Left renal cortex interstitium (tissue), 4 donors: ENCODE data around the gene RNF213. TPM values are rescaled to one million over a fixed set of nuclear protein-coding genes. Genes with fewer than 3 reads are reported as not detected.
"Not testable (repeated sequence)": the region's sequence is repeated elsewhere in the genome, so short reads cannot be mapped to it uniquely, and the experiment has no call there.

ENCODE experiments used
- DNase-seq, 4 donors: peaks; one replicate each; pipeline ENCODE4 v3.0.0-alpha.2; 2013; ENCODE audit warnings: low read depth in 4 of 4, low spot score in 2 of 4, missing footprints in 1 of 4
- polyA plus RNA-seq, 4 donors: library from polyadenylated mRNA; unstranded; fragments of 120-200 nt; gene quantifications; one replicate each; pipeline ENCODE4 v1.2.1, GENCODE V29; 2013; ENCODE audit not compliant: insufficient read length in 4 of 4

Gene RNF213
- polyA plus RNA-seq, 4 donors: 47.0 to 94.1 (median 69.6) TPM

DNA sequence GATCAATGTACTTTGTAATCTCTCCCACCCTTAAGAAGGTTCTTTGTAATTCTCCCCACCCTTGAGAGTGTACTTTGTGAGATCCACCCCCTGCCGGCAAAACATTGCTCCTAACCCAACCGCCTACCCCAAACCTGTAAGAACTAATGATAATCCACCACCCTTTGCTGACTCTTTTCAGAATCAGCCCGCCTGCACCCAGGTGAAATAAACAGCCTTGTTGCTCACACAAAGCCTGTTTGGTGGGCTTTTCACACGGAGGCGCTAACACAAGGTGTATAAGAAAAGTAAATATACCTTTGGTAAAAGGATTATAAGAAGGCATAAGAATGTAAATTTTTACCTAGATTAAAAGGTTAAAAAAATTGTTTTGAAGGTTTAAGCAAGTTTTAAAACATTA lies 147.3 kb downstream of the RNF213 start:
- DNase-seq: not testable (repeated sequence)

DNA sequence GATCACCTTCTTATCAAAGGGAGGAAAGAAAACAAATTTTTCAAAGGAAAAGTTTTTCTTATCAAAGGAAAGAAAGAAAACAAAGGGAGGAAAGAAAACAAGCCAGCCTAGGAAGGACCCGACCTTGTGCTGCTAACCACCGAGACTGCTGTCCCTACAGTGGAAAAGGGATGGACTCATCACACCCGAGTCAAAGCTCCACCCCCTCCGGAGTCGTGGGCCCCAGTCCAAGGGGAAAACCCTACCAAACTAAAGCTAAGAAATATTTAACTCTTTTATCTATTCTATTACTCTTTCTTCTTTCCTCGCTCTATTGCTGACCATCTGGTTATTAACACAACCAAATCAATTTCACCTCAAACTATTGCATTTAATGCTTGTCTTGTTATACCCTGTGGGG lies 148.2 kb downstream of the RNF213 start:
- DNase-seq: no peak

DNA sequence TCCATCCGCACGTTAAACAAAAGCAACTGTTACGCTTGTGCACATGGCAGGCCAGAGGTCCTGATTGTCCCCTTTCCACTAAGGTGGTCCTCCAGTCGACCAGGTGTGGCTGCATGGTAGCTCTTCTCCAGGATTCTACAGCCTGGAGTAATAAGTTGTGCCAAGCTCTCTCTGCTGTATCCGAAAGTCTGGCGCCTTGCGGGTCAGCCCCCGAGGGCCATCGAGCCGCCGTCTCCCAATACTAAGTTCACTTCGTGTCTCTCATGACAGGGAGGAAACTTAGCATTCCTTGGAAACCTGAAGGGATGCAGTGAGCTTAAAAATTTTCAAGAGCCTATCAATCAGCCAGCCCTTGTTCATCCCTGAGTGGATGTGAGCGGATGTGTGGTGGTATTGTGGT lies 149.0 kb downstream of the RNF213 start:
- no peak for DNase-seq

DNA sequence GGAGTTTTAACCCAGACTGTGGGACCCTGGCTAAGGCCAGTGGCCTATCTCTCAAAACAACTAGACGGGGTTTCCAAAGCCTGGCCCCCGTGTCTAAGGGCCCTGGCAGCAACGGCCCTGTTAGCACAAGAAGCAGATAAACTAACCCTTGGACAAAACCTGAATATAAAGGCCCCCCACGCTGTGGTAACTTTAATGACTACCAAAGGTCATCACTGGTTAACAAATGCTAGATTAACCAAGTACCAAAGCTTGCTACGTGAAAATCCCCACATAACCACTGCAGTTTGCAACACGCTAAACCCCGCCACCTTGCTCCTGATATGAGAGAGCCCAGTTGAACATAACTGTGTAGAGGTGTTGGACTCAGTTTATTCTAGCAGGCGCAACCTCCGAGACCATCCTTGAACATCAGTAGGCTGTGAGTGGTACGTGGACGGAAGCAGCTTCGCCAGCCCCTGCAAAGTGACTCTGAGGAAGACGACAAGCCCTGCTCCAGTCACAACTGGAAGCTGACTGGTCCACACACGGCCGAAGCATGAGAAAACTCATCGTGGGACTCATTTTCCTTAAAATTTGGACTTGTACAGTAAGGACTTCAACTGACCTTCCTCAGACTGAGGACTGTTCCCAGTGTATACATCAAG lies 149.9 kb downstream of the RNF213 start:
- DNase-seq: not testable (repeated sequence)

DNA sequence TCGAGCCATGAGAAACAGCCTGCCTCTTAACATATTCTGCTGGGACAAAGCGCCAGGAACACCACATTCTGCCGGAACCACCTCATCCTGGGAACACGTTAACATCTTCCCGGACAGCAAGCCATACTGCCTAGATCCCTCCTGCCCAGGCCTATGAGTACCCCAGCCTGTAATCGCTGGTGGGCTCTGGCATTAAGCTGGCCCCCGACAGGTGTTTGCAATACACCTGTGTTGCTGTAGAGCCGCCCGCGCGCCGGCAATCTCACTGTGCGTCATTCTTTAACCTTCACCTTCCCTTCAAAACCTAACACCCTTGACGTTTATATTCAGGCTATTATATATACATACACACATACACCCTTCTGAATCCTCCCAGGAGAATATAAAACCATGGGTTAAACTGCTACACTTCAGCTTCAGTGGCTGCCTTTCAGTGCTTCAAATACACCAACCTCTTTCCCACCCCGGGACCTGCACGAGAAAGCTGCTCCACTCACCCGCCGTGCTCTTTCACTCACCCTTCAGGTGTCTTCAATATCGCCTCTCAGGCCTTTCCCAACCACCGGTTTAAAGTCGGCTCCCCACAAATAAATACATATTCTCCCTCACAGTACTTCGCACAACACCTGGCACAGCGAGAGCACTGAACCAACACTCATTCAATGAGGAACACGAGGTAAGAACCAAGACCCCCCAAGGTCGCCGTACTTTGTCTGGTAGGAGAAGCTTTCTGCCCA lies 153.3 kb downstream of the RNF213 start:
- no peak for DNase-seq

DNA sequence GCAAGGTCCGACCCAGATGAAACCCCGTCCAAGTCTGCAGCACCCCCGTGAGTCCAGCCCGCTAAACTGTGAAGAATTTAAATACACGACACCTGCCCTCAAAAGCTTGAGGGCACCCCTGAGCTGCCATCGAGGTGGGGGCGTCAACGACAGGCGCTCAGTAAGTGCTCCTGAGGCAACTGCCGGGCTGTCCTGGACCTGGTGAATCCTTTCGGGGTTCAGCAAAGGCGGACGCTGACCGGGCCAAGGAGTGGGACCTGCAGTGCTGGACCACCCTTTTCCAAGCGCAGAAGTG lies 153.8 kb downstream of the RNF213 start:
- DNase-seq: no peak

DNA sequence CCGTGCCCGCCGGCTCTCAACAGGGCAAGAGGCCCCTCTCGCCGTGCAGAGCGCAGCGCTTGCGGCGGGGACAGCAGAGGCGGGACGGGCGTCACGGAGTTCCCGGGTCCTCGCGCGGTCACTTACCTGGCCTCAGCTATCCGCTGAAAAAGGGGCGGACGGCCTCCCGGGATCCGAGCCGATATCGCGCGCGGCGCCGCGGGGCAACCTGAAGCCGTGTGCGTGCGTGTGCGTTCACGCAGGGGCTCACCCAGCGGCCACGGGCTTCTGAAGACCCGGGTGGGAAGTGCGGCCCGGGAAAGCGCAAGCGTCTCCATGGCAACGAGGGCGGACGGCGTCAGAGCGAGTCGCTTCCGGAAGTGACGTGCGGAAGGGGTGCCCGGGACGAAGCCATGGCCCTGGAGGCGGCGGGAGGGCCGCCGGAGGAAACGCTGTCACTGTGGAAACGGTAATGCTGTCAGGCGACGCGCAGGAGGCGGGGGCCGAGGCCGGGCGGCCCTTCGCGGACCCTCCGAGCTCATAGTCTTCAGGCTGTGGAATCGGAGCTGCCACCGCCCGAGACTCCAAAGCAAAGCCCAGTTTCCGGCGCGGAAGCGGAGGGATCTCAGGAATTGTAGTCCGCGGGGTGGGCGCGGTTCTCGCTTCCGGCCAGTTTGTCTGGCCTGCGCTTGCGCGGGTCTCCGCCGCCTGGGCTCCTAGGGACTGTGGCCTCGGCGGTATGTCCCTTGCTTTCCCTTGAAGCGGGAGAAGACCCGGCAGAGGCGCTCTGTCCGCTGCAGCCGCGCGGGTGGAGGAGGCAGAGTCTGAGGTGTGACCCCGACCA lies 154.4 kb downstream of the RNF213 start, which contains the start of gene ENDOV:
Gene ENDOV, plus strand, starts transcription at position 365 of the 823 bp plus-strand sequence. Its CDS starts 28 bp downstream, at position 393.
- DNase-seq: peak; percentile 91 to 96 (median 94)

DNA sequence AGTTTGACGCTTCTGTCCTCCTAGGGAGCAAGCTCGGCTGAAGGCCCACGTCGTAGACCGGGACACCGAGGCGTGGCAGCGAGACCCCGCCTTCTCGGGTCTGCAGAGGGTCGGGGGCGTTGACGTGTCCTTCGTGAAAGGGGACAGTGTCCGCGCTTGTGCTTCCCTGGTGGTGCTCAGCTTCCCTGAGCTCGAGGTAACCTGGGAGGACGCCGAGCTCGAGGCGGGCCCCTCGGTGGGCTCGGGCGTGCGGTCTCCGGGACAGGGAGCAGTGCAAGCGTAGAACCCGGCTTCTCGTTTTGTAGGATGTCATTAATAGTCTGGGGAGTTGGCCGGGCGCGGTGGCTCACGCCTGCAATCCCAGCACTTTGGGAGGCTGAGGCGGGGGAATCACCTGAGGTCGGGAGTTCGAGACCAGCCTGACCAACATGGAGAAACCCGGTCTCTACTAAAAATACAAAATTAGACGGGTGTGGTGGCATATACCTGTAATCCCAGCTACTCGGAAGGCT lies 155.0 kb downstream of the RNF213 start:
- DNase-seq: no peak

DNA sequence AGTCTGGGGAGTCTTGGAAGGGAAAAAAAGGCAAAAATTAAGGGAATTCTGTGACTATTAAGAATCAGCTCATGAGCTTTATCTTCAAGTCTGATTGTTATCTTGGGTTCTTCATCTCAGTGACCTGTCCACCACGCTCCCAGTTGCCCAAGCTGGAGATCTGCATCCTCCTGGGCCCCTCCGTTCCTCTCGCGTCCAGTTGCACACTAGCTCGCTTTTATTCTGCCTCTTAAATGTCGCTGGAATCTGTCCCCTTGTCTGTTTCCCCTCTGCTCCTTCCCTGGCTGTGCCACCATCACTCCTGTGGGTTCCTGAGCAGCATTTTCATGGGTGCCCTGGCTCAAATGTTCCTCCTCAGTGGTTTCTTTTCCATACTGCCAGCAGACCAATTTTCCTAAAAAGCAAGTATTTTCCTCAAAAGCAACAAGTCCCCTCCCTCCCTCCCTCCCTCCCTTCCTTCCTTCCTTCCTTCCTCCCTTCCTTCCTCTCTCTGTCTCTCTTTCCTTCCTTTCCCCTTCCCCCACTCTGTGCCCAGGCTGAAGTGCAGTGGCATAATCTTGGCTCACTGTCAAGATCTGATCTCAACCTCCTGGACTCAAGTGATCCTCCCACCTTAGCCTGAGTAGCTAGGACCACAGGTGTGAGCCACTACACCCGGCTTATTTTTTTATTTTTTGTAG lies 155.7 kb downstream of the RNF213 start:
- DNase-seq: no peak

DNA sequence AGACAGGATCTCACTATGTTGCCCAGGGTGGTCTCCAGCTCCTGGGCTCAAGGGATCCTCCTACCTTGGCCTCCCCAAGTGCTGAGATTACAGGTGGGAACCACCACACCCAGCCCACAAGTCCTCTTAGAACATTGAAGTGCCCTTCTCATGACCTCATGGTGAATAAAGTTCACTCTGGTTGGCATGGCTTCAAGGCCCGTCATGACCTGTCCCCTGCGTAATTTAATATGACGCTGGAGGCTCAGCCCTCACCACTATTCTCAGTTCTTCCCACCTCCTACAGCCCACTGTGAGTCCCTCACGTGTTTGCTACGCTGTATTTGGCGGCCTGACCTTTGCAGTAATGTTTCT lies 156.3 kb downstream of the RNF213 start:
- DNase-seq: no peak

DNA sequence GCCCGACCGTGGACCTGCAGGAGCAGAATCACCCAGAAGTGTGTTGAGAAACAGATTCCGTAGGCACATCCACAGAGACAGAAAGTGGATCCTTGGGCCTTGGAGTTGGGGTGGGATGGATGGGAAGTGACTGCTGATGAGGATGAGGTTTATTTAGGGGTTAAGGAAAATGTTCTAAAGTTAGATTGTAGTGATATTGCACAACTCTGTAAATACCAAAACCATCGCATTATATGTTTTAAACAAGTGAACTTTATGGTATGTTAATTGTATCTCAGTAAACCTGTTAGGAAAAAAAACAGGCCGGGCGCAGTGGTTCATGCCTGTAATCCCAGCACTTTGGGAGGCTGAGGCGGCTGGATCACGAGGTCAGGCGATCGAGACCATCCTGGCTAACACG lies 157.9 kb downstream of the RNF213 start:
- no peak for DNase-seq

DNA sequence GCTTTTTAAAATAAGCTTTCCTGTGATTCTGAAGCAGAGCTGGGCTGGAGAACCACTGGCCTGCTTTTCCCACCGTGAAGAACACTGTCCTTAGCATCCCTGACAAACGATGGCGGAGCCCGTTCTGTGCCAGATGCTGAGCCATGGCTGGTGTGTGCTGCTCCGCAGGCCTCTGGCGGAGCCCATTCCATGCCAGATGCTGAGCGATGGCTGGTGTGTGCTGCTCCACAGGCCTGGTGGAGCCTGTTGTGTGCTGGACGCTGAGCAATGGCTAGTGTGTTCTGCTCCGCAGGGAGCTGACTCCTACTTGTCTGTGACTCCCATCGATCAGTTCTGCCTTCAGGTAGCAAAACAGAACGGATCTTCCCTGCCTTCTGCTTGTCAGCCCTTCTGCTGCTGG lies 158.6 kb downstream of the RNF213 start:
- no peak for DNase-seq

DNA sequence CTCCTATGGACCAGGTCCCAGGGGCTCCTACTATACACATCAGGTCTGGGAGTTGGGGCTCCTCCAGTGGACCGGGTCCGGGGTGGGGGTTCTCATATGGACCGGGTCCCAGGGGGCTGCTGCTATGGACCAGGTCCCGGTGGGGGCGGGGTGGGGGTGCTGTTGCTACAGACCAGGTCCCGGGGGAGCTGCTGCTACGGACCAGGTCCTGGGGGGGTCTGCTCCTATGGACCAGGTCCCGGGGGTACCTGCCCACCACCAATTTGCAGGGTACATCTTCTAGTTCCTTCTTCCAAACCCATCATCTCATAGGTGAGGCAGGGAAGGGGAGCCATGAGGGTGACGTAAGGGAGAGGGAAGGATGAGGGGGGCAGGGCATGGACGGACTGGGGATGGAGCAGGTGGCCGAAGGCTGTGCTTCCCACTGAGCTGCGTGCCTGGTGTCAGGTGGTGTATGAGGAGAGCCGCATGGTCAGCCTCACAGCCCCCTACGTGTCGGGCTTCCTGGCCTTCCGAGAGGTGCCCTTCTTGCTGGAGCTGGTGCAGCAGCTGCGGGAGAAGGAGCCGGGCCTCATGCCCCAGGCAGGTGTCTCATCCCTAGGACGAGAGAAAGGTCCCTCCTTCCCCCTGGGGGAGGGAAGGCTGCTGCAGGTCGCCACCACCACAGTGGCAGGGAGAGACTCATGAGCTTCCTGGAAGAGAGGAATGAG lies 160.9 kb downstream of the RNF213 start:
- DNase-seq: no peak

DNA sequence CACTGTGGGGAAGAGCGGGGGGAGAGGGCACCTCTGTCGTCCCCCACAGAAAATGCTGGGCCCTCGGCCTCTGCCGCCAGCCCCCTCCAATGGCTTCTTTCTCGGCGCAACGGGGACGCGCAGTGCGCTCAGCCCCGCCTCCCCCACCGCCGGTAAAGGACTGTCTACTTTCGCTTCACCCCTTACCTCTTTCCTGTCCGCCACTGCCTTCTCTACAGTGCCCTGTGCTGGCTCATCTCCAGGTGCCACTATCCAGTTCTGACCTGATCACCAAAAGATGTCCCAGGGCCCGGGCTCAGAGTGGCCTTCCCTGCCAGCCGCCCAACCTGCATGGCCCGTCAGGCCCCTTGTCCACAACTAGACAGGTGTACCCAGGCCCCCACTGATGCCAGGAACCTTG lies 161.6 kb downstream of the RNF213 start:
- no peak for DNase-seq

DNA sequence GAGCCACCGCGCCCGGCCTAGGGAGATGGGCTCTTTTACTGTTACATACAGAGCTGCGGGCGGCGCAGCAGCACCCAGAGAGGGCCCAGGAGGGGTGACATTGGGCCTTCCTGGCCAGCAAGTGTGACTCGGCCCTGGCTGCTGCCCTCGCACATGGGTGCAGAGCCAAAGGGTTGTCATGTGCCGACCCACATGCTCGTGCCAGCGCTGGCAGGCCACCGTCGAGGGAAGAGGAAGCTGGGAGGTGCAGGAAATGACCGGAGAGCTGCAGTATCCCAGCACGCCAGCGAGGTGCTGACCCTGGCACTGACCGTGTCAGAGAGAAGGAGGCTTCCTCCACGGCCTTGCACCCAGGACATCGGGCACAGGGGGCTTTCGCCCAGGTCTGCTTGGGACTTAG lies 162.3 kb downstream of the RNF213 start:
- no peak for DNase-seq

DNA sequence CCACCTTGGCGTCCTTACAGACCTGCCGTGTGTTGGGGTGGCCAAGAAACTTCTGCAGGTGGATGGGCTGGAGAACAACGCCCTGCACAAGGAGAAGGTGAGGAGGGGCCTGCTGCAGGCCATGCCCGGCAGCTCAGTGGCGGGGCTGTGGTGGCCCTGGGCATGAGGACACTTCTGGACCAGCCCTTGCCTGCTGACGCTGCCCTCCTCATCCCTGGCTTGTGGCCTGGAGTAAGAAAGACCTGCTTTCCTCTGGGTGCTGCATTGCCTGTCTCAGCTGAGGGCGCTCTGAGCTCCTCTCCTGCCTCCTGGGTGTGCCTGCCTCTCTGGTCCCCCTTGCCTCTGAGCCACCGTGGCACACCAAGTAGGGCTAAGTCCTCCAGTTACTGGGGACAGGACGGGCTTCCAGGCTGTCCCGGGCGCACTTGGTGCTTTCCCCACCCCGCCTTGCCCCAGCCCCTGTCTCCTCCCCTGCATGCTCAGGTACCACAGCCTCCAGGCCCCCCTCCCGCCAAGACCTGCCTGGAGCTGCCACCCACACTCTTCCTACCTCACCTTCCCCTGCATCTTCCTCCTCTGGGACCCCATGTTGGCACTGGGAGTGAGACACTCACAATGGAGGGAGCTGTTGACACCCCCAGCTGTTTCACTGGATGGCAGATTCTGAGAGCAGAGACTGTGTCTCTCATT lies 163.0 kb downstream of the RNF213 start:
- DNase-seq: no peak

DNA sequence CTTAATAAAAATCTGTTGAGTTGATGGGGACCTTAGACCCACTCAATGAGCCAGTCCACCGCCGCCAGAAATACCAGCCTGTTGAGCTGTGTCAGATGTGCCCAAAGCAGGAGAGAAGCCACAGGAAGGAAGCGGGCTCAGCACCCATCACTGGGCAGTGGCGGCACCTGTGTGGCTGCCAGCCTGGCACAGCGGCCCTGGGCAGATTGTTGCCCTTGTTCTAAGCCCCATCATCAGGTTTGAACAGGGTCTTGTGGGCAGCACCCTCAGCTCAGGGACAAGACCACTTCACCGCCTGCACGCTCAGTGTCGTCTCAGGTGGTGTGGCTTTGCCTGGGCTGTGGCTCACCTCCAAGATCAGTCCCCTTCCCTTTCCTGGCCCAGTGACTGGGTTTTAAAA lies 163.6 kb downstream of the RNF213 start:
- DNase-seq: no peak

DNA sequence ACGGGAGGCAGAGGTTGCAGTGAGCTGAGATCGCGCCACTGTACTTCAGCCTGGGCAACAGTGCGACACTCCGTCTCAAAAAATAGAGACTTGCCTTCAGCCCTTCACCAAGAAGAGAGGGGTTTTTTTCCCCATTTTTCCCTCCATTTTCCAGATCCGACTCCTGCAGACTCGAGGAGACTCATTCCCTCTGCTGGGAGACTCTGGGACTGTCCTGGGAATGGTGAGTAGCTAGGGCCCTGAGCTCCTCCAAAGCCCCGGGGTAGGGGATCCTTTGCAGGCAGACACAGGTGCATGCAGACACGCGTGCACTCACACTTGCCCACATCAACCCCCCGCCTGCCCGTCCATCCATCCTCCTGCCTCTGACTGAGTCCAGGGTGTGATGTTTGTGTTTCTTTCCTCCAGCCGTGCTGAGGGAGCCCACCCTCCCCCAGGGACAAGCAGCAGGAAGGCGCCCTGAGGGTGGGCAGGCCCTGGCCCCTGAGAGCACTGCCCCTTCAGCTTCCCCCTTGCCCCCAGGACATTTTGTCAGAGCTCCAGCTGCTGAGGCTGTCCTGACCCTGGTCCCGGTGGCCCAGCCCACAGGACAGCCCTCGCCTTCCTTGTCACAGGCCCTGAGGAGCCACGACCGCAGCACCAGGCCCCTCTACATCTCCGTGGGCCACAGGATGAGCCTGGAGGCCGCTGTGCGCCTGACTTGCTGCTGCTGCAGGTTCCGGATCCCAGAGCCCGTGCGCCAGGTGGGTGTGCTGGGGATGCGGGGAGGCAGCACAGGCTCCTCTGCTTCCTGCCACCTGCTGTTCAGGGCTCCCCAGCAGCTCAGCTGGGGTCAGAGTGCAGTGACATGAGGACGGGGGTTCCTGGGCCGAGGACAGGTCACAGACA lies 164.5 kb downstream of the RNF213 start:
- DNase-seq: no peak
